Ovary (tissue), 3 donors: ENCODE data around the gene TGDS.
A peak's percentile ranks its signal among the peaks of the same experiment; 100 is the strongest.

Experiments used
- EP300 ChIP-seq: sonication (generic); formaldehyde crosslinking; IDR thresholded peaks from one replicate; pipeline ENCODE4 v1.6.1; 2017; ENCODE audit warnings: antibody characterized with exemption
- POLR2A ChIP-seq: fragments of 450-650 bp; IDR thresholded peaks from one replicate; pipeline ENCODE4 v1.6.1; 2017; ENCODE audit warnings: antibody characterized with exemption, mild to moderate bottlenecking, moderate library complexity
- TF ChIP-seq, protein P1 (sequence below), 3 donors: fragments of 450-650 bp in 2 of 3; fragments of 200-600 bp in 1 of 3; IDR thresholded peaks; one replicate each; pipeline versions ENCODE4 v1.5.1 to v1.8.0; 2016 to 2022; ENCODE audit warnings: antibody characterized with exemption in 3 of 3, mild to moderate bottlenecking in 1 of 3
- donor health status: DM: no; HTN: no; CAD: no.

DNA sequence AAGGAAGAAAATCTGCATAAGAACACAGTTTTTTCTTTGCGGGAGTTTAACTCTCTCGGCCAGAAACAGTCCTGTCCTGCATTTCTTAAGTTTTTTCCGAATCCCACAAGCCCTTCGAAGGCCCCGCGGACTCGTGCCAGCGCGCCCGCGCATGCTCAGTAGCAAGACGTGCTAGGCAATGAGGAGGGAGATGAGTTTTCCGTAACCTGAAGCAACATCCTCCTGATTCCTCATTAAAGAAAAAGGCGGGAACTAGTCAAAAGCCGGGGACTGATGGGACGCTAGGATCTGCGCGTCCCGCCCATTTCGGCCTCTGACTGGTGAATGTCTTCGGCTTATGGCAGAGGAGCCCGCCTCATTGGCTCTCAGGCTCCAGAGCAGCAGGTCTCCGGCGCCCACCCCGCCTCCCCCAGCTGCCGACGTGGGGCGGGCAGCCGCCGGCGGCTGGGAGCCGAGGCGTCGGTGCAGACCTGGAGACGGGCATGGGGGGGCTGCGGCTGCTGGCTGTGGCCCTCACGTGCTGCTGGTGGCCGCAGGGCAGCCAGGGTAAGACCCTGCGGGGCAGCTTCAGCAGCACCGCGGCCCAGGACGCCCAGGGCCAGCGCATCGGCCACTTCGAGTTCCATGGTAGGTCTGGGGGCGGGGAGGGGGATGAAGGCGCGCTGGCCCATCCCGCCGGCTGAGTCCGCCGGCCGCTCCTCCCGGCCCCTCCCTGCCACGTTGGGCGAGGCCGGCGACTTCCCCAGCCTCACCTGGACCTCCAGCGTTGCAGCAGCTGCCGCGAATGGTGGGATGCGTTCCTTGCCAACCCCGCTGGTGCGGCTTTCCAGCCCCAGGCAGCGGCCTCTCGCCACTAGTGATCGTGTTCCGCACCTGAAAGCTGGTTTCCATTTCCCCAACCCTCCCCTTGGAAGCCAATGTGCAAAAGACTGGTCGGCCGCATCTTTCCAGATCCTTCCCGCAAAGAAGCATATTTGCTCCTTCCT is 5.8 kb upstream of the TGDS start, which contains the start of gene GPR180:
- TF ChIP-seq POLR2A (peak; percentile 69), EP300 (no peak)
- TF ChIP-seq, protein P1, sequence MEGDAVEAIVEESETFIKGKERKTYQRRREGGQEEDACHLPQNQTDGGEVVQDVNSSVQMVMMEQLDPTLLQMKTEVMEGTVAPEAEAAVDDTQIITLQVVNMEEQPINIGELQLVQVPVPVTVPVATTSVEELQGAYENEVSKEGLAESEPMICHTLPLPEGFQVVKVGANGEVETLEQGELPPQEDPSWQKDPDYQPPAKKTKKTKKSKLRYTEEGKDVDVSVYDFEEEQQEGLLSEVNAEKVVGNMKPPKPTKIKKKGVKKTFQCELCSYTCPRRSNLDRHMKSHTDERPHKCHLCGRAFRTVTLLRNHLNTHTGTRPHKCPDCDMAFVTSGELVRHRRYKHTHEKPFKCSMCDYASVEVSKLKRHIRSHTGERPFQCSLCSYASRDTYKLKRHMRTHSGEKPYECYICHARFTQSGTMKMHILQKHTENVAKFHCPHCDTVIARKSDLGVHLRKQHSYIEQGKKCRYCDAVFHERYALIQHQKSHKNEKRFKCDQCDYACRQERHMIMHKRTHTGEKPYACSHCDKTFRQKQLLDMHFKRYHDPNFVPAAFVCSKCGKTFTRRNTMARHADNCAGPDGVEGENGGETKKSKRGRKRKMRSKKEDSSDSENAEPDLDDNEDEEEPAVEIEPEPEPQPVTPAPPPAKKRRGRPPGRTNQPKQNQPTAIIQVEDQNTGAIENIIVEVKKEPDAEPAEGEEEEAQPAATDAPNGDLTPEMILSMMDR (IDR thresholded peaks at IDR 0.05), result no peak
